ENCODE data around the gene TMEM273.

TMEM273 gene

GRCh38 chr10:49222170-49222569 lies 34.0 kb upstream of the TMEM273 start:
- TF ChIP-seq OSR1 (CRISPR knock-in tag; IDR thresholded peaks at IDR 0.05), result no peak
- no peak for TF ChIP-seq TCF4 (CRISPR knock-in tag; IDR thresholded peaks at IDR 0.05; ENCODE audit: borderline replicate concordance)
- TF ChIP-seq ZFP3 (CRISPR knock-in tag; IDR thresholded peaks at IDR 0.05), result no peak
- no peak for TF ChIP-seq SNAI2 (CRISPR knock-in tag; IDR thresholded peaks at IDR 0.05)
- TF ChIP-seq TOX (CRISPR knock-in tag; IDR thresholded peaks at IDR 0.05; ENCODE audit: borderline replicate concordance), result no peak
- TF ChIP-seq ZFP30 (CRISPR knock-in tag; IDR thresholded peaks at IDR 0.05), result no peak
- TF ChIP-seq ZNF70 (CRISPR knock-in tag; IDR thresholded peaks at IDR 0.05), result no peak
- TF ChIP-seq CSRNP3 (CRISPR knock-in tag; IDR thresholded peaks at IDR 0.05), result no peak
- no peak for TF ChIP-seq TSHZ2 (CRISPR knock-in tag; IDR thresholded peaks at IDR 0.05)
- no peak for TF ChIP-seq ESRRG (CRISPR knock-in tag; IDR thresholded peaks at IDR 0.05)
- no peak for TF ChIP-seq POU6F1 (CRISPR knock-in tag; IDR thresholded peaks at IDR 0.05; ENCODE audit: borderline replicate concordance, low read depth)
- no peak for TF ChIP-seq ZNF8 (CRISPR knock-in tag; IDR thresholded peaks at IDR 0.05)
- no peak for TF ChIP-seq PATZ1 (CRISPR knock-in tag; IDR thresholded peaks at IDR 0.05; ENCODE audit: borderline replicate concordance)
- TF ChIP-seq PPARA (CRISPR knock-in tag; IDR thresholded peaks at IDR 0.05; ENCODE audit: borderline replicate concordance), result no peak
- no peak for TF ChIP-seq ISL1 (CRISPR knock-in tag; IDR thresholded peaks at IDR 0.05)
- TF ChIP-seq ZC3H10 (CRISPR knock-in tag; IDR thresholded peaks at IDR 0.05), result no peak
- no peak for TF ChIP-seq GLIS3 (CRISPR knock-in tag; IDR thresholded peaks at IDR 0.05)
- no peak for TF ChIP-seq ZNF565 (CRISPR knock-in tag; conservative IDR thresholded peaks at IDR 0.05; ENCODE audit: low read depth)
- no peak for TF ChIP-seq BACH2 (CRISPR knock-in tag; IDR thresholded peaks at IDR 0.05; ENCODE audit: borderline replicate concordance)
- no peak for ATAC-seq

GRCh38 chr10:49220679-49221078 lies 32.5 kb upstream of the TMEM273 start:
- TF ChIP-seq ZNF8 (CRISPR knock-in tag; IDR thresholded peaks at IDR 0.05) (no peak), POU6F1 (CRISPR knock-in tag; IDR thresholded peaks at IDR 0.05; ENCODE audit: borderline replicate concordance, low read depth) (no peak), PATZ1 (CRISPR knock-in tag; IDR thresholded peaks at IDR 0.05; ENCODE audit: borderline replicate concordance) (no peak), SNAI2 (CRISPR knock-in tag; IDR thresholded peaks at IDR 0.05) (no peak), ESRRG (CRISPR knock-in tag; IDR thresholded peaks at IDR 0.05) (no peak), ZFP3 (CRISPR knock-in tag; IDR thresholded peaks at IDR 0.05) (no peak)
- ATAC-seq, result no peak

All from SK-N-SH treated with all-trans-retinoic acid at 6 μM for 48 hours (cell line).